Measurements from ENCODE around the gene FBXW8. TPM values are rescaled to one million over a fixed set of nuclear protein-coding genes. Genes with fewer than 3 reads are reported as not detected.

FBXW8 gene
- total RNA-seq, 1 experiment from 2014 or later, result 12.1 TPM

- ChIA-PET POLR2A (ENCODE audit: unreplicated experiment) (no interaction called here), CTCF (no interaction called here)
- Histone ChIP-seq H3K27me3 (ENCODE audit: low read length) (no peaks in the 10 kb centered on the region), H4K20me1 (ENCODE audit: low read length) (no peaks in the 10 kb centered on the region), H3K36me3 (ENCODE audit: low read depth, low read length) (no peaks in the 10 kb centered on the region), H3K9ac (ENCODE audit: low read length) (no peak overlapping the region), H3K4me3 (ENCODE audit: low read length) (no peak overlapping the region), H3K4me1 (ENCODE audit: insufficient read depth, low read length) (no peaks in the 10 kb centered on the region), H3K27ac (ENCODE audit: low read length) (no peak overlapping the region), H3F3A (ENCODE audit: low read length, unreplicated experiment) (no peaks in the 10 kb centered on the region), H2AFZ (ENCODE audit: low read length) (no peak overlapping the region), H3K9me2 (replicated peaks; ENCODE audit: low read length) (no peaks in the 10 kb centered on the region), H3K4me2 (ENCODE audit: low read length) (no peak overlapping the region), H3K79me2 (ENCODE audit: low read length) (no peaks in the 10 kb centered on the region), H3K9me3 (ENCODE audit: low read length) (no peaks in the 10 kb centered on the region)
- intact Hi-C loops (cut with micrococcal nuclease), result no loop called here
- BruUV-seq (replicated peaks), result no TSS peak
- TF ChIP-seq CTCF (conservative IDR thresholded peaks at IDR 0.05; ENCODE audit: low read depth, low read length), result no peak
- TF ChIP-seq EZH2phosphoT487 (IDR thresholded peaks at IDR 0.05; ENCODE audit: borderline replicate concordance, low read length), result no peak
- TF ChIP-seq EZH2 (IDR thresholded peaks at IDR 0.05; ENCODE audit: low read length, unreplicated experiment), result no peak
- ATAC-seq (no peak), DNase-seq (no peak)
These were observed 128.2 kb downstream of the FBXW8 start for GRCh38 chr12:117038919-117039318.

- H3K27me3 ChIP-seq (ENCODE audit: low read length), result no peaks in the 10 kb centered on the region
- H3K9ac ChIP-seq (ENCODE audit: low read length), result no peak overlapping the region
- no peaks in the 10 kb centered on the region for H3F3A ChIP-seq (ENCODE audit: low read length, unreplicated experiment)
- TF ChIP-seq EZH2 (IDR thresholded peaks at IDR 0.05; ENCODE audit: low read length, unreplicated experiment) (no peak), EZH2phosphoT487 (IDR thresholded peaks at IDR 0.05; ENCODE audit: borderline replicate concordance, low read length) (no peak), CTCF (conservative IDR thresholded peaks at IDR 0.05; ENCODE audit: low read depth, low read length) (no peak)
- ATAC-seq, result no peak
- DNase-seq, result no peak
- no peak overlapping the region for H3K4me3 ChIP-seq (ENCODE audit: low read length)
- no peaks in the 10 kb centered on the region for H3K79me2 ChIP-seq (ENCODE audit: low read length)
- no peaks in the 10 kb centered on the region for H3K36me3 ChIP-seq (ENCODE audit: low read depth, low read length)
- no peak overlapping the region for H3K27ac ChIP-seq (ENCODE audit: low read length)
- ChIA-PET CTCF (no interaction called here), POLR2A (ENCODE audit: unreplicated experiment) (no interaction called here)
- no peak overlapping the region for H3K4me2 ChIP-seq (ENCODE audit: low read length)
- H4K20me1 ChIP-seq (ENCODE audit: low read length), result no peaks in the 10 kb centered on the region
- no peaks in the 10 kb centered on the region for H3K9me2 ChIP-seq (replicated peaks; ENCODE audit: low read length)
- no peak overlapping the region for H2AFZ ChIP-seq (ENCODE audit: low read length)
- no peaks in the 10 kb centered on the region for H3K9me3 ChIP-seq (ENCODE audit: low read length)
- intact Hi-C loops (cut with micrococcal nuclease), result no loop called here
- H3K4me1 ChIP-seq (ENCODE audit: insufficient read depth, low read length), result no peaks in the 10 kb centered on the region
- BruUV-seq (replicated peaks), result no TSS peak
These were observed 129.2 kb downstream of the FBXW8 start for GRCh38 chr12:117039891-117040309.

- H3K9ac ChIP-seq (ENCODE audit: low read length), result no peak overlapping the region
- no peak overlapping the region for H3K27ac ChIP-seq (ENCODE audit: low read length)
- ChIA-PET POLR2A (ENCODE audit: unreplicated experiment) (no interaction called here), CTCF (no interaction called here)
- H3K79me2 ChIP-seq (ENCODE audit: low read length), result no peaks in the 10 kb centered on the region
- H3K36me3 ChIP-seq (ENCODE audit: low read depth, low read length), result no peaks in the 10 kb centered on the region
- ATAC-seq, result no peak
- H3K9me2 ChIP-seq (replicated peaks; ENCODE audit: low read length), result no peaks in the 10 kb centered on the region
- TF ChIP-seq EZH2phosphoT487 (IDR thresholded peaks at IDR 0.05; ENCODE audit: borderline replicate concordance, low read length) (no peak), EZH2 (IDR thresholded peaks at IDR 0.05; ENCODE audit: low read length, unreplicated experiment) (no peak), CTCF (conservative IDR thresholded peaks at IDR 0.05; ENCODE audit: low read depth, low read length) (no peak)
- no peak for DNase-seq
- no peaks in the 10 kb centered on the region for H3K27me3 ChIP-seq (ENCODE audit: low read length)
- H4K20me1 ChIP-seq (ENCODE audit: low read length), result no peaks in the 10 kb centered on the region
- no peaks in the 10 kb centered on the region for H3F3A ChIP-seq (ENCODE audit: low read length, unreplicated experiment)
- H3K4me3 ChIP-seq (ENCODE audit: low read length), result no peak overlapping the region
- H2AFZ ChIP-seq (ENCODE audit: low read length), result no peak overlapping the region
- no peaks in the 10 kb centered on the region for H3K9me3 ChIP-seq (ENCODE audit: low read length)
- BruUV-seq (replicated peaks), result no TSS peak
- intact Hi-C loops (cut with micrococcal nuclease), result no loop called here
- H3K4me2 ChIP-seq (ENCODE audit: low read length), result no peak overlapping the region
- no peaks in the 10 kb centered on the region for H3K4me1 ChIP-seq (ENCODE audit: insufficient read depth, low read length)
These were observed 129.7 kb downstream of the FBXW8 start for GRCh38 chr12:117040496-117040895.
